ENCODE results near the gene CDH23.

Gene CDH23

DNA sequence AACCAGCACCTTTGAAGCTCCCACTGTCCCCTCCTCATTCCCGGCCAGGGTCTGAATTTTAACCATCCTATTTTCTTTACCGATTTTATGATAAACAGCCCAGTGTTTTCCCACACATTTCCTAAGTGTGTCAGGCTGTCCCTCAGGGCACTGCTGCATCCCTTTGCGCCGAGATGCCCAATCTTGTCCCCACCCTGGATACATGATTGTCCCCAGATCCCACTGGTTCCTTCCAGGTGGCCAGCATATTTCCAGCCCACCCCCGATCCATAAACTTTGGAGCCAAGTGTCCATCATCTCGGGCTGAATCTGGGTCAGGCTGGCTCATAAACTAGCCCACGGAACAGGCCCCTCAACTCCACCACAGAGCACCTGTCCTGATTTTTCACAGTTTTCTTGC lies 137.2 kb downstream of the CDH23 start:
- H4K20me1 ChIP-seq (ENCODE audit: control insufficient read depth, insufficient read depth, low read depth, low read length) = no peaks in the 10 kb centered on the region
- H3K36me3 ChIP-seq (ENCODE audit: control insufficient read depth, low read length) = no peaks in the 10 kb centered on the region
- no peaks in the 10 kb centered on the region for H3K9me2 ChIP-seq (replicated peaks; ENCODE audit: control insufficient read depth, low read length)
- TF ChIP-seq EZH2phosphoT487 (IDR thresholded peaks at IDR 0.05; ENCODE audit: borderline replicate concordance, low read length) = no peak
- TF ChIP-seq, protein P1, sequence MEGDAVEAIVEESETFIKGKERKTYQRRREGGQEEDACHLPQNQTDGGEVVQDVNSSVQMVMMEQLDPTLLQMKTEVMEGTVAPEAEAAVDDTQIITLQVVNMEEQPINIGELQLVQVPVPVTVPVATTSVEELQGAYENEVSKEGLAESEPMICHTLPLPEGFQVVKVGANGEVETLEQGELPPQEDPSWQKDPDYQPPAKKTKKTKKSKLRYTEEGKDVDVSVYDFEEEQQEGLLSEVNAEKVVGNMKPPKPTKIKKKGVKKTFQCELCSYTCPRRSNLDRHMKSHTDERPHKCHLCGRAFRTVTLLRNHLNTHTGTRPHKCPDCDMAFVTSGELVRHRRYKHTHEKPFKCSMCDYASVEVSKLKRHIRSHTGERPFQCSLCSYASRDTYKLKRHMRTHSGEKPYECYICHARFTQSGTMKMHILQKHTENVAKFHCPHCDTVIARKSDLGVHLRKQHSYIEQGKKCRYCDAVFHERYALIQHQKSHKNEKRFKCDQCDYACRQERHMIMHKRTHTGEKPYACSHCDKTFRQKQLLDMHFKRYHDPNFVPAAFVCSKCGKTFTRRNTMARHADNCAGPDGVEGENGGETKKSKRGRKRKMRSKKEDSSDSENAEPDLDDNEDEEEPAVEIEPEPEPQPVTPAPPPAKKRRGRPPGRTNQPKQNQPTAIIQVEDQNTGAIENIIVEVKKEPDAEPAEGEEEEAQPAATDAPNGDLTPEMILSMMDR (IDR thresholded peaks at IDR 0.05; ENCODE audit: low read depth, low read length, poor library complexity, severe bottlenecking) = no peak
- no peak overlapping the region for H3K4me3 ChIP-seq (ENCODE audit: low read length)
- H3K9me3 ChIP-seq (ENCODE audit: control insufficient read depth, insufficient read depth, low read length) = no peaks in the 10 kb centered on the region
- no peaks in the 10 kb centered on the region for H3K27me3 ChIP-seq (ENCODE audit: control insufficient read depth, low read length)
- H3F3A ChIP-seq (ENCODE audit: control insufficient read depth, insufficient read depth) = no peaks in the 10 kb centered on the region
- H3K79me2 ChIP-seq (ENCODE audit: control insufficient read depth, low read length) = no peaks in the 10 kb centered on the region
- no peak overlapping the region for H3K27ac ChIP-seq (ENCODE audit: low read depth, low read length)
- no peak overlapping the region for H3K4me2 ChIP-seq (ENCODE audit: low read length)
- H3K4me1 ChIP-seq (ENCODE audit: control insufficient read depth, low read length) = peaks cover 7% of the 10 kb centered on the region

GRCh38 chr10:71534568-71535194 lies 138.0 kb downstream of the CDH23 start:
- Histone ChIP-seq H3K4me1 (ENCODE audit: control insufficient read depth, low read length) (peaks cover 7% of the 10 kb centered on the region), H4K20me1 (ENCODE audit: control insufficient read depth, insufficient read depth, low read depth, low read length) (no peaks in the 10 kb centered on the region), H3F3A (ENCODE audit: control insufficient read depth, insufficient read depth) (no peaks in the 10 kb centered on the region), H3K27me3 (ENCODE audit: control insufficient read depth, low read length) (no peaks in the 10 kb centered on the region), H3K9me2 (replicated peaks; ENCODE audit: control insufficient read depth, low read length) (no peaks in the 10 kb centered on the region), H3K4me3 (ENCODE audit: low read length) (no peak overlapping the region), H3K36me3 (ENCODE audit: control insufficient read depth, low read length) (no peaks in the 10 kb centered on the region), H3K27ac (ENCODE audit: low read depth, low read length) (no peak overlapping the region), H3K4me2 (ENCODE audit: low read length) (no peak overlapping the region), H3K79me2 (ENCODE audit: control insufficient read depth, low read length) (no peaks in the 10 kb centered on the region), H3K9me3 (ENCODE audit: control insufficient read depth, insufficient read depth, low read length) (no peaks in the 10 kb centered on the region)
- no peak for TF ChIP-seq EZH2phosphoT487 (IDR thresholded peaks at IDR 0.05; ENCODE audit: borderline replicate concordance, low read length)
- TF ChIP-seq, protein P1 (IDR thresholded peaks at IDR 0.05; ENCODE audit: low read depth, low read length, poor library complexity, severe bottlenecking) = no peak

DNA sequence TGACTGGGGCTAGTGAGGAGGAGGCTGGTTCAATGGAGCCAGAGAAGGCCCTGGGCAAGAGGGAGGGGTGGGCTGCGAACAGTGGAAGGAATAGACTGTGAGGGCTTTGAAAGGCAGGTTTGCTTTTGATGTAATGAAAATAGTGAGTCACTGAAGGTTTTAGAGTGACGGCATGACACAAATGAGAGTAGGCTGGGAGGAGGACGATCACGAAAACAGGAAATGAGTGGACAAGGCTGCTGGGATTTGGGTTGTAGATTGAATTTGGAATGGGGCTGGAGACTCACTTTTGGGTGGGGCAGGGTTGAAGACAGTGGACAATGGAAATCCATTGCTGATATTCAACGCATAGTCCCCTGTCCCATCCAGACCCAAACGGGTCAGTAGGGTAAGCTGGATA lies 139.6 kb downstream of the CDH23 start:
- Histone ChIP-seq H3K4me3 (ENCODE audit: low read length) (no peak overlapping the region), H3K79me2 (ENCODE audit: control insufficient read depth, low read length) (no peaks in the 10 kb centered on the region), H3F3A (ENCODE audit: control insufficient read depth, insufficient read depth) (no peaks in the 10 kb centered on the region), H3K4me1 (ENCODE audit: control insufficient read depth, low read length) (peaks cover 7% of the 10 kb centered on the region), H3K36me3 (ENCODE audit: control insufficient read depth, low read length) (no peaks in the 10 kb centered on the region), H3K9me3 (ENCODE audit: control insufficient read depth, insufficient read depth, low read length) (no peaks in the 10 kb centered on the region), H3K27ac (ENCODE audit: low read depth, low read length) (no peak overlapping the region), H3K4me2 (ENCODE audit: low read length) (no peak overlapping the region), H3K27me3 (ENCODE audit: control insufficient read depth, low read length) (no peaks in the 10 kb centered on the region), H4K20me1 (ENCODE audit: control insufficient read depth, insufficient read depth, low read depth, low read length) (no peaks in the 10 kb centered on the region), H3K9me2 (replicated peaks; ENCODE audit: control insufficient read depth, low read length) (no peaks in the 10 kb centered on the region)
- TF ChIP-seq EZH2phosphoT487 (IDR thresholded peaks at IDR 0.05; ENCODE audit: borderline replicate concordance, low read length) = no peak
- TF ChIP-seq, protein P1 (IDR thresholded peaks at IDR 0.05; ENCODE audit: low read depth, low read length, poor library complexity, severe bottlenecking) = no peak
